ENCODE data around the gene RAB11FIP4. TPM values are rescaled to one million over a fixed set of nuclear protein-coding genes. Genes with fewer than 3 reads are reported as not detected.

The RAB11FIP4 gene
- total and polyA plus RNA-seq, 2 donors (not counting 3 experiments of a cell fraction or from before 2014, with no cell fraction given): 0.08 to 0.38 TPM

- H3K9me1 ChIP-seq (replicated peaks; ENCODE audit: control insufficient read depth, extremely low read depth, insufficient read depth, low read length): no peaks in the 10 kb centered on the region
- no peak for DNase-seq (ENCODE audit: low read depth, low spot score)
- no peak overlapping the region for H3K4me3 ChIP-seq (replicated peaks in 1 of 3; ENCODE audit: insufficient read depth in 1 of 3, low read depth in 1 of 3, low read length in 3 of 3)
- H3K9me3 ChIP-seq (replicated peaks; ENCODE audit: control insufficient read depth, insufficient read depth, low read length): no peaks in the 10 kb centered on the region
- H3K9ac ChIP-seq (replicated peaks; ENCODE audit: extremely low read depth, insufficient read depth, low read length): no peak overlapping the region
- H3K27ac ChIP-seq (ENCODE audit: insufficient read depth, low read depth, low read length): no peak overlapping the region
- no peaks in the 10 kb centered on the region for H3K79me2 ChIP-seq (ENCODE audit: control insufficient read depth, insufficient read depth, low read length)
- H3K27me3 ChIP-seq (ENCODE audit: control insufficient read depth in 2 of 2, insufficient read depth in 2 of 2, low read length in 2 of 2): no peaks in the 10 kb centered on the region
- POLR2A ChIA-PET: no interaction called here
- H3K4me2 ChIP-seq (ENCODE audit: insufficient read depth, low read length): no peak overlapping the region
- no peak overlapping the region for H2AFZ ChIP-seq (ENCODE audit: low read depth, low read length)
- no peak for TF ChIP-seq MYC (IDR thresholded peaks at IDR 0.05; ENCODE audit: low read depth, low read length)
- no peaks in the 10 kb centered on the region for H4K20me1 ChIP-seq (replicated peaks; ENCODE audit: control insufficient read depth, extremely low read depth, insufficient read depth, low read length)
- intact Hi-C loops (cut with micrococcal nuclease): no loop called here
- dilution Hi-C loops (cut with MboI; ENCODE audit: extremely low pct_ligation_motif_present, low sequenced_read_pairs): no loop called here
- BruUV-seq (replicated peaks): no TSS peak
- FAIRE-seq: no peak
- H3K36me3 ChIP-seq (ENCODE audit: control insufficient read depth in 2 of 2, extremely low read depth in 1 of 2, insufficient read depth in 2 of 2, low read length in 2 of 2): no peaks in the 10 kb centered on the region
- CTCF ChIA-PET: interaction anchor here (1.1 kb wide), 2 partner anchors 26 to 258 kb away, joined by 3 to 4 read pairs; no protein-coding TSS in a partner anchor
- H3K4me1 ChIP-seq (ENCODE audit: control insufficient read depth, extremely low read depth, insufficient read depth, low read length): peaks cover 40% of the 10 kb centered on the region
These were observed 193.8 kb downstream of the RAB11FIP4 start for GRCh38 chr17:31585280-31585630.

- no peaks in the 10 kb centered on the region for H3K9me3 ChIP-seq (replicated peaks; ENCODE audit: control insufficient read depth, insufficient read depth, low read length)
- no peak overlapping the region for H3K4me3 ChIP-seq (replicated peaks in 1 of 3; ENCODE audit: insufficient read depth in 1 of 3, low read depth in 1 of 3, low read length in 3 of 3)
- H3K4me1 ChIP-seq (ENCODE audit: control insufficient read depth, extremely low read depth, insufficient read depth, low read length): peaks cover 23% of the 10 kb centered on the region
- no peak overlapping the region for H3K27ac ChIP-seq (ENCODE audit: insufficient read depth, low read depth, low read length)
- dilution Hi-C loops (cut with MboI; ENCODE audit: extremely low pct_ligation_motif_present, low sequenced_read_pairs) (no loop called here), intact Hi-C loops (cut with micrococcal nuclease) (no loop called here)
- TF ChIP-seq CTCF (IDR thresholded peaks at IDR 0.05; ENCODE audit: extremely low read depth in 1 of 2, insufficient read depth in 1 of 2, low read depth in 1 of 2, low read length in 2 of 2) (no peak), MAX (IDR thresholded peaks at IDR 0.05; ENCODE audit: insufficient read depth, insufficient read length) (no peak), EZH2 (IDR thresholded peaks at IDR 0.05; ENCODE audit: borderline replicate concordance, low read depth, low read length, severe bottlenecking) (no peak), JUN (IDR thresholded peaks at IDR 0.05; ENCODE audit: borderline replicate concordance, insufficient read depth, insufficient read length, low read depth) (no peak), MYC (IDR thresholded peaks at IDR 0.05; ENCODE audit: low read depth, low read length) (no peak), FOS (IDR thresholded peaks at IDR 0.05; ENCODE audit: borderline replicate concordance, insufficient read depth, low read length) (no peak), POLR2A (IDR thresholded peaks at IDR 0.05; ENCODE audit: low read depth, low read length) (no peak), GATA2 (IDR thresholded peaks at IDR 0.05; ENCODE audit: insufficient read depth, insufficient read length, low read depth, low read length) (no peak), POLR2AphosphoS5 (IDR thresholded peaks at IDR 0.05; ENCODE audit: insufficient read depth, low read depth, low read length) (no peak)
- no peak overlapping the region for H3K4me2 ChIP-seq (ENCODE audit: insufficient read depth, low read length)
- DNase-seq (ENCODE audit: low read depth, low spot score): no peak
- no peaks in the 10 kb centered on the region for H3K79me2 ChIP-seq (ENCODE audit: control insufficient read depth, insufficient read depth, low read length)
- no TSS peak for BruUV-seq (replicated peaks)
- no peak overlapping the region for H3K9ac ChIP-seq (replicated peaks; ENCODE audit: extremely low read depth, insufficient read depth, low read length)
- CTCF ChIA-PET: no interaction called here
- H3K27me3 ChIP-seq (ENCODE audit: control insufficient read depth in 2 of 2, insufficient read depth in 2 of 2, low read length in 2 of 2): no peaks in the 10 kb centered on the region
- H3K9me1 ChIP-seq (replicated peaks; ENCODE audit: control insufficient read depth, extremely low read depth, insufficient read depth, low read length): no peaks in the 10 kb centered on the region
- H2AFZ ChIP-seq (ENCODE audit: low read depth, low read length): no peak overlapping the region
- H3K36me3 ChIP-seq (ENCODE audit: control insufficient read depth in 2 of 2, extremely low read depth in 1 of 2, insufficient read depth in 2 of 2, low read length in 2 of 2): no peaks in the 10 kb centered on the region
- no peak for FAIRE-seq
- POLR2A ChIA-PET: no interaction called here
- H4K20me1 ChIP-seq (replicated peaks; ENCODE audit: control insufficient read depth, extremely low read depth, insufficient read depth, low read length): no peaks in the 10 kb centered on the region
These were observed 195.5 kb downstream of the RAB11FIP4 start for GRCh38 chr17:31586946-31587345.
